GM12874 (cell line): ENCODE measurements around the gene CACNA1C.

ENCODE experiments used
- CTCF ChIP-seq: IDR thresholded peaks from 2 replicates; pipeline ENCODE4 v1.5.1; 2011; ENCODE audit warnings: low read depth, mild to moderate bottlenecking, control low read depth, low read length, moderate library complexity; ENCODE audit not compliant: insufficient read depth

Gene CACNA1C

GRCh38 chr12:2690348-2691005 lies 637.7 kb downstream of the CACNA1C start:
- no peak for TF ChIP-seq CTCF

DNA sequence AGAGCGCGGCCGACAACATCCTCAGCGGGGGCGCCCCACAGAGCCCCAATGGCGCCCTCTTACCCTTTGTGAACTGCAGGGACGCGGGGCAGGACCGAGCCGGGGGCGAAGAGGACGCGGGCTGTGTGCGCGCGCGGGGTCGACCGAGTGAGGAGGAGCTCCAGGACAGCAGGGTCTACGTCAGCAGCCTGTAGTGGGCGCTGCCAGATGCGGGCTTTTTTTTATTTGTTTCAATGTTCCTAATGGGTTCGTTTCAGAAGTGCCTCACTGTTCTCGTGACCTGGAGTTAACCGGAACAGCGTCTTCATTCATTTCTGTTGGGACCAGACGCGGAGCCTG lies 638.2 kb downstream of the CACNA1C start:
- TF ChIP-seq CTCF: 0 out of 2 replicates have a peak, but pooled peaks have one; percentile 7

DNA sequence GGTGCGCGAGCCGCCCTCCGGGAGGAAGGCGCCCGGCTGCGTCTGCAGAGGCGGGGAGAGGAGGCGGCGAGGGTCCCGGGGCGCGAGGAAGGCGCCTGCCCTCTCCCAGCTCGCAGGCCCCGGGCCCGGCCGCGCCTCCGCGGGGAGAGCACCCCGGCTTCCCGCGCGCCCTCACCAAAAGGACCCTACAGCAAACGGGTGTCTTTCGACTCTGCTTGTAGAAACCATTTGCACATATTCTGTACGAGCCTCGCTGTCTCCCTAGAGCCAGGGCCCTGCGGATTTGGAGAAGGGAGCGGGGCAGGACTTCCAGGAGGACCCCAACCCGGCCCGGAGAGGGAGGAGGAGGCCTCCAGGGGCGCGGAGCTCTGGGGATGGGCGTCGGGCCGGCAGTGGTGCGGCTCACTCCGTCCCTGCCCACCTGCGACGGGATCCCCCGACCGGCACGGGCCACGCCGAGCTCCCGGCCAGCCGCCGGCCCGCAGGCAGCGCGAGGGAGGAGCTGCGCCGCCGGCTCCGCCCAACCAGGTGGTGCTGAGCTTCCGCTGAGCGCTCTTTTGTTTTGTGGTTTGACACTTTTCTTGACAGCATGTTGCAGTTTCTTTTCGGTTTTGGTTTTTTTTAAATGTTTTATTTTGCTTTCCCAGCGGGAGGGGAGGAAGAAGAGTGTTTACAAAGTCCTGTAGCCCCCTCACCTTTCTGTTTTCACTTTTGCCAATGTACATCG lies 638.7 kb downstream of the CACNA1C start:
- no peak for TF ChIP-seq CTCF

DNA sequence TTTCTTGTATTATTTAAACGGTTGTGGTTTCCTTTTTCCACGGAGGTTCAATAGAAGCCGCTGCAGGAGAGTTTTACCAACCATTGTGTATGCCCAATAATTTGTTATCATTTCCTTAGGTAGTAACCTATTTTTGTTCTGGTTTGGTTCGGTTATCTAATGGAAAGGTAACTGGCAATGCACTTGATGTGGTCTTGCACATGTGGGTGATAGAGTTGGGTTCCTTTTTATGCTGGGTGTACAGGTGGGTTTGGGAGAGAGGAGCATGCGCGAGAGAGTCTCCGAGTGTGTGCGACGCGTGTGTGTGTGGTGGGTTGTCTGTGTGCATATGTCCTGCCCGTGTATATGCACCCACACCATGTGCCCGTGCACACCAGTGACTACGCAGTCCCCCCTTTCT lies 639.3 kb downstream of the CACNA1C start:
- no peak for TF ChIP-seq CTCF

DNA sequence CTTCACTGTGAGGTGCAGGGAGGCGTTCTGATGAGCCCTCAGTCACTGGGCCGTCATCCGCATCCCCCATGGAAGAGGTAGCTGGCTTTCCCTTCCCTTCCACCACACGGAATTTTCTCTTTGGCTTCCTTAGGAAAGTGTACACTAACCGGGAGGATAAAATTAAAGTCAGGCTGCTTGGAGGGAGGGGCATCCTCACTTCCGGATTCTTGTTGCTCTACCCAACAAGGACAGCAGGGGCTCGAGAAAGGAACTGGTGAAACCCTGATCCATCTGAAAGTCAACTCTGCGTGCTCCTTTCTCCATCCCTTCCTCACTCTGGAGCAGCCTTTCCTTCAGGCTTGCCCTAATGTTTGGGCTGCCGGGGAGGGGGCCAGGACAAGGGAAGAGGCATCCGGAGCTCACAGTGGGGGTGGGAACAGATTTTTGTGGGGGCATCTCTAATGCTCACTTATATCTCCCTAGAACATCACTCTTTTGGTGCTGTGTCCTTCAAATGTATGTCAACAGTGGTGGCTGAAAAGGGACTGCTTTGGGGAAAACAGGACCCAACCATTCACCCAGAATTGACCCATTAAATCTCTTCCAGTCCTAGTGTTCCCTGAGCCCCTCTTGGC lies 640.6 kb downstream of the CACNA1C start:
- no peak for TF ChIP-seq CTCF

DNA sequence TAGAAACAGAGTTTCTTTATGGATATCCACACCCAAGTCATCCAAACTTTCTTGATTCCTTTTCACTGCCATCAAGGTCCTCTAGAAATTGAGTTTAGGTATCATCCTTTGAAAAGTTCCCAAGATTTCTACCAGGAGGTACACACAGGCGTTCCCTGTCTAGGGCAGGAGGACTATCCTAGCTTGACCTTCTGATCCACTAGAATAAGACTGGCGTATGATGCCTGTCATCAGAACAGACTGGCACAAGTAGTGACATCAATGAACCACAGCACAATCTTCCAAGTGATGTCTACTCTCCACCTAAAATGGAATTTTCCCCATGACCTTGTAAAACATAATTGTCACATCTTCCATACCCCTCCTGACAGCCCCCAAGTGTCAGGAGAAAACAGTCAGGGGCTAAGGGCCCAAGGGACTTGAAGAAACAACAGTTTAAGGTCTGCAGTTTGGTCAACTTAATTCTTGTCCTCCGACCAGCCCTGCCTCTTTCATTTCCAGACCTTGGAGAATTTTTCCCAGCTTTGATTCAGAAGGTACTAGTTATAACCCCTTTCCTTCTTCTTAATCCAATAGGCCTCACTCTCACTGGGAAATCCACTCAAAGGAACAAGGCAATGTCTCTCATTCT lies 641.3 kb downstream of the CACNA1C start:
- no peak for TF ChIP-seq CTCF

GRCh38 chr12:2696136-2696535 lies 643.3 kb downstream of the CACNA1C start:
- no peak for TF ChIP-seq CTCF
